Measurements from ENCODE around the gene ACSL4. TPM values are rescaled to one million over a fixed set of nuclear protein-coding genes. Genes with fewer than 3 reads are reported as not detected.

Gene ACSL4
- total RNA-seq, 6 experiments from 2014 or later: 1.8 to 76.7 (median 5.3) TPM

DNA sequence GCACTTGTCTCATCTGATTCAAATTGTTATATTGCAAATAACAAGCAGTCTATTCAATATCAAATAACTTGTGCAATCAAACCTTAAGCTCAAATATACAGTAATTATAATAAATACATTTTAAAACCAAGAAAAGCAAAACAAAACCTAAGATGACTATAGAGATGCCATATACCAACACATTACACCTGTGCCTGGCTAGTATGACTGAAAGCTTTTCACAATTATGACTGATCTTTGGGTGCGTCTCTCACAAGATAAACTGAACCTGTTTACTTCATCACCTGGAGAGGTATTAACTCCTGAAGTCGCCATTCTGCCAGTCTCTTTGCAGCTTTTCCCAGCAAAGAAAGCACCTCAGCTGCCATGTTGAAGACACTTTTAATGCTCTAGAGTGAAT lies 41.3 kb downstream of the ACSL4 start:
- DNase-seq (no peak), ATAC-seq (no peak)
- H3K36me3 ChIP-seq: no peaks in the 10 kb centered on the region
- H3K4me3 ChIP-seq: no peak overlapping the region
- no peak overlapping the region for H3K27ac ChIP-seq
- TF ChIP-seq, protein P1, sequence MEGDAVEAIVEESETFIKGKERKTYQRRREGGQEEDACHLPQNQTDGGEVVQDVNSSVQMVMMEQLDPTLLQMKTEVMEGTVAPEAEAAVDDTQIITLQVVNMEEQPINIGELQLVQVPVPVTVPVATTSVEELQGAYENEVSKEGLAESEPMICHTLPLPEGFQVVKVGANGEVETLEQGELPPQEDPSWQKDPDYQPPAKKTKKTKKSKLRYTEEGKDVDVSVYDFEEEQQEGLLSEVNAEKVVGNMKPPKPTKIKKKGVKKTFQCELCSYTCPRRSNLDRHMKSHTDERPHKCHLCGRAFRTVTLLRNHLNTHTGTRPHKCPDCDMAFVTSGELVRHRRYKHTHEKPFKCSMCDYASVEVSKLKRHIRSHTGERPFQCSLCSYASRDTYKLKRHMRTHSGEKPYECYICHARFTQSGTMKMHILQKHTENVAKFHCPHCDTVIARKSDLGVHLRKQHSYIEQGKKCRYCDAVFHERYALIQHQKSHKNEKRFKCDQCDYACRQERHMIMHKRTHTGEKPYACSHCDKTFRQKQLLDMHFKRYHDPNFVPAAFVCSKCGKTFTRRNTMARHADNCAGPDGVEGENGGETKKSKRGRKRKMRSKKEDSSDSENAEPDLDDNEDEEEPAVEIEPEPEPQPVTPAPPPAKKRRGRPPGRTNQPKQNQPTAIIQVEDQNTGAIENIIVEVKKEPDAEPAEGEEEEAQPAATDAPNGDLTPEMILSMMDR (IDR thresholded peaks at IDR 0.05): no peak
- no peak for TF ChIP-seq POLR2A (IDR thresholded peaks at IDR 0.05)
- WGBS (ENCODE audit: insufficient coverage, low coverage, low lambda C conversion rate, missing lambda C conversion rate): 78% methylated on average over 2 of the region's 2 CpGs
- intact Hi-C loops (cut with DNase I): no loop called here
- H3K4me1 ChIP-seq: peaks cover 0 to 7% (median 0%) of the 10 kb centered on the region in 4 donors
- H3K27me3 ChIP-seq: peaks cover 0 to 29% of the 10 kb centered on the region in 2 donors
- no peaks in the 10 kb centered on the region for H3K9me3 ChIP-seq

DNA sequence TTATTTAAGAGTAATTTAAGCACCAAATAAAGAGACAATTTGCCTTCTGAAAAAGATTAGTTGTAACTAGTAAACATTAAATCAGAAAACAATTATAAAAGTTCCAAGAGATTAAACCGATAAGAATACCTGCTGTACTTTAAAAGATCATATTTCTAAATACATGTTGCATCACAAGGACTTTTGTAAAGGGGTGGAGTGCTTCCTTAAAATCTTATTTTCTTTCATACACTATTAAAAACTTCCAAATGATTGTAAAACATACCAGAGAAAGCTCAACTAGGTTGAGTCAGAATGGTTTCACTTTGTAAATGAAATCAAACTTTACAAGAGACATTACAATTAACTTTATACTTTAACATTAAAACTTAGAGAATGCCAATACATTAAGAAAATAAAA lies 41.8 kb downstream of the ACSL4 start:
- no peak overlapping the region for H3K27ac ChIP-seq
- TF ChIP-seq, protein P1 (IDR thresholded peaks at IDR 0.05): no peak
- TF ChIP-seq POLR2A (IDR thresholded peaks at IDR 0.05): no peak
- H3K27me3 ChIP-seq: peaks cover 0 to 24% of the 10 kb centered on the region in 2 donors
- no peak for ATAC-seq
- no peak for DNase-seq
- intact Hi-C loops (cut with DNase I): no loop called here
- no peaks in the 10 kb centered on the region for H3K36me3 ChIP-seq
- H3K4me1 ChIP-seq: peaks cover 0 to 7% (median 0%) of the 10 kb centered on the region in 4 donors
- 28% methylated on average over 1 of the region's 1 CpG for WGBS (ENCODE audit: insufficient coverage, low coverage, low lambda C conversion rate, missing lambda C conversion rate)
- H3K9me3 ChIP-seq: no peaks in the 10 kb centered on the region
- no peak overlapping the region for H3K4me3 ChIP-seq

DNA sequence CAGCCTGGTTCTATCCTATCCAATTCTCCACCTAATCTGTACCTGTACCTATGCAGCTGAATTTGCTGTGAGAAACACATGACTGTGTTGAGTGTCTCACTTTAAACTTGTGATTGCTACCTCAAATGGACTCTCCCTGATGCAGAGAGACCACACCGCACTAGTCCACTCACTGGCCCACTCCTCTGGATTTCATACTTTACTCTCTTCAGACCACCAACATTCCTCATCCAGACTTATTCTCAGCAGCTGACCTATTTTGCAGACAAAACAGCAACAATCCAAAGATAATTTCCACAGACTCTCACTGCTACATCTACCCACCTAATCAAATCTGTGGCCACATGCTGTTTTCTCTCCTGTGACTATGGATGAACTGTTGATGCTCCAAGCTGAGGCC lies 45.2 kb downstream of the ACSL4 start:
- intact Hi-C loops (cut with DNase I): no loop called here
- no peaks in the 10 kb centered on the region for H3K9me3 ChIP-seq
- peaks cover 0 to 3% (median 0%) of the 10 kb centered on the region in 4 donors for H3K36me3 ChIP-seq
- no peak overlapping the region for H3K27ac ChIP-seq
- TF ChIP-seq, protein P1 (IDR thresholded peaks at IDR 0.05): no peak
- no peak for TF ChIP-seq POLR2A (IDR thresholded peaks at IDR 0.05)
- H3K4me1 ChIP-seq: peaks cover 0 to 7% (median 0%) of the 10 kb centered on the region in 4 donors
- peaks cover 0 to 5% of the 10 kb centered on the region in 2 donors for H3K27me3 ChIP-seq
- H3K4me3 ChIP-seq: no peak overlapping the region
- WGBS (ENCODE audit: insufficient coverage, low coverage, low lambda C conversion rate, missing lambda C conversion rate): 100% methylated on average over 1 of the region's 1 CpG
- no peak for DNase-seq
- no peak for ATAC-seq

DNA sequence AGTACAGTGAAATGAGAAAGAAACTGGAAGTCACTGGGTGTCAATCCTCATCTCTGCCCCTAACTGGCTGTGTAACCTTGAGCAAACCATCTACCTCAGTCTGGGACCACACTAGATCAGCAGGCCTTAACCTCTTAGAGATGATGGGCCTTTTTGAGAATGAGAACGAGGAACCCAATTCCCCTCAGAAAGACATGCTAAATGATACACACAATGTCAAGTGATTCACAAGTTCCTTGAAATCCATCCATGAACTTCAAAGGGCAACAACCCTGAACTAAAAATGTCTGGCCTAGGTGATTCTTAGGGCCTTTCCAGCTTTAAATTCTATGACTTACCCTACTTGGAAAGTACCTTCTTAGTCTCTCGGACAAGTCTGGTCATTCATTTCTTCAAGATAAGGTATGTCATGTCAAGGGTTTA lies 47.4 kb downstream of the ACSL4 start:
- H3K27me3 ChIP-seq: peaks cover 0 to 5% of the 10 kb centered on the region in 2 donors
- DNase-seq (no peak), ATAC-seq (no peak)
- no peak overlapping the region for H3K27ac ChIP-seq
- intact Hi-C loops (cut with DNase I): no loop called here
- TF ChIP-seq POLR2A (IDR thresholded peaks at IDR 0.05): no peak
- TF ChIP-seq, protein P1 (IDR thresholded peaks at IDR 0.05): no peak
- peaks cover 0 to 3% (median 0%) of the 10 kb centered on the region in 4 donors for H3K36me3 ChIP-seq
- no peak overlapping the region for H3K4me3 ChIP-seq
- 83% methylated on average over 2 of the region's 2 CpGs for WGBS (ENCODE audit: insufficient coverage, low coverage, low lambda C conversion rate, missing lambda C conversion rate)
- H3K9me3 ChIP-seq: no peaks in the 10 kb centered on the region
- H3K4me1 ChIP-seq: no peaks in the 10 kb centered on the region

DNA sequence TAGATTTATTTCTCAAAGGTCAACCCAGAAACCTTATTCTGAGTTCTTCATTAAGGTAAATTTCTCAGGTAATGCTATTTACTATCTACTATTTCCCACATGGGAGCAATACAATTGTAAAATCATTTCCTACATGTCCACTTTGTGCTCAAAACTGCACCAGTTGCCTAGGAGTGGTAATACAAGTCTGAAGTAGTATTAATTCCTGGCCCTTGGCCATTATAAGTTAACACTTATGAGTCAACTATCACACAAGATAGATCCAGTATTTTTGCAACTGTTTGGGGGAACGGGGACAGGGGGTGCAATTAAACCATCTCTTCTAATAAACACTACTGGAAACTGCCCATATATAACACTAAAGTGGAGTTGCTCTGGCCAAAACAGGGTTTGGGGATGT lies 48.9 kb downstream of the ACSL4 start:
- Histone ChIP-seq H3K4me3 (no peak overlapping the region), H3K9me3 (no peaks in the 10 kb centered on the region), H3K36me3 (peaks cover 0 to 3% (median 0%) of the 10 kb centered on the region in 4 donors), H3K4me1 (no peaks in the 10 kb centered on the region), H3K27ac (no peak overlapping the region), H3K27me3 (no peaks in the 10 kb centered on the region)
- TF ChIP-seq, protein P1 (IDR thresholded peaks at IDR 0.05): no peak
- no peak for TF ChIP-seq POLR2A (IDR thresholded peaks at IDR 0.05)
- ATAC-seq: no peak
- intact Hi-C loops (cut with DNase I): no loop called here
- no peak for DNase-seq
- 67% methylated on average over 1 of the region's 1 CpG for WGBS (ENCODE audit: insufficient coverage, low coverage, low lambda C conversion rate, missing lambda C conversion rate)

Data from right lobe of liver (tissue), 6 donors.